Liver (tissue), 3 donors: Measurements from ENCODE around the gene CRTAP.

Source experiments
- EGR1 ChIP-seq, 2 donors: IDR thresholded peaks; 2 replicates each; pipeline ENCODE4 v1.6.1; 2016 to 2018; ENCODE audit warnings: antibody characterized with exemption in 2 of 2, low read depth in 2 of 2
- HNF4A ChIP-seq, 2 donors: conservative IDR thresholded peaks; 2 replicates each; pipeline ENCODE4 v1.6.1; 2016; ENCODE audit warnings: antibody characterized with exemption in 2 of 2, mild to moderate bottlenecking in 2 of 2
- RAD21 ChIP-seq, 2 donors: IDR thresholded peaks; 2 replicates each; pipeline ENCODE4 v1.6.1; 2016; ENCODE audit warnings: antibody characterized with exemption in 2 of 2, mild to moderate bottlenecking in 2 of 2
- RXRA ChIP-seq, 2 donors: IDR thresholded peaks; 2 replicates each; pipeline ENCODE4 v1.6.1; 2017 to 2018; ENCODE audit warnings: antibody characterized with exemption in 2 of 2, mild to moderate bottlenecking in 1 of 2
- TAF1 ChIP-seq: conservative IDR thresholded peaks from 2 replicates; pipeline ENCODE4 v1.6.1; 2016; ENCODE audit warnings: antibody characterized with exemption, mild to moderate bottlenecking
- TF ChIP-seq, protein P1 (sequence below): fragments of 150-350 bp; IDR thresholded peaks from 2 replicates; pipeline ENCODE4 v1.5.1; 2017; ENCODE audit warnings: improper control_type of control experiment, low read depth, low read length; ENCODE audit not compliant: missing input control
- TF ChIP-seq, protein P2 (sequence below): IDR thresholded peaks from 2 replicates; pipeline ENCODE4 v1.6.1; 2016; ENCODE audit warnings: antibody characterized with exemption, mild to moderate bottlenecking
- TF ChIP-seq, protein P3 (sequence below): IDR thresholded peaks from 2 replicates; pipeline ENCODE4 v1.6.1; 2016; ENCODE audit warnings: antibody characterized with exemption
- TF ChIP-seq, protein P4 (sequence below): IDR thresholded peaks from 2 replicates; pipeline ENCODE4 v1.6.1; 2016; ENCODE audit warnings: antibody characterized with exemption
- donor health status: healthy.
- donor health status: healthy.

DNA sequence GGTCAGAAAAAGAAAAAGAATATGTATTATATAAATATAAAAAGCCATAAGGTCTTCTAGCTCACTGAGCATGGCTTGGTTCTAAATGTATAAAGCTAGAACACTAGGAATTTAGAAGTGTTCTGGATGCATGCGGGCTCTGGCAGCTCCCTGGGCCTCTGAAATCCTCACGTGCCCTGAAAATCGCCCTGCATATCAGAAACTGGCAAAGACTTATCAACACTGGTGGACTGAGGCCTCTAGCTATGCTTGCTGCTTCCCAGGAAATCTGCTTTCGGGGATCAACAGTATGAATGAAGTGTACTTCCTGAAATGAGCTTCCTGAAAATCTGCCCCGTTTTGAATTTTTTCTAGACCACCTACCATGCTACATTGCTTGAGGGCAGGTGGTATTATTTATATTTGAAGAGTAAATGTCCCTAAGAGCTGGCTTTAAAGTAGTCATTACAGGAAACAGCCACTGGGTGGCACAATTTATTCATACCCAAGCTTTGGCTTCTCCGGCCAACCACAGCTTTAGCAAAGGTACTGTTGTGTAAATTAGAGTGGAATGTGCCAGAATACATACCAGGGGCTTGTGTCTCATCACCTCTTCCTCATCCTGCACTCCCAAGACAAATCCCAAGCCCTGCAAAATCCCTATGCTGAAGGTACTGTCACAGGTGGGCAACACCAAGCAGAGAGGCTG is 17.7 kb downstream of the CRTAP start:
- TF ChIP-seq, protein P1, sequence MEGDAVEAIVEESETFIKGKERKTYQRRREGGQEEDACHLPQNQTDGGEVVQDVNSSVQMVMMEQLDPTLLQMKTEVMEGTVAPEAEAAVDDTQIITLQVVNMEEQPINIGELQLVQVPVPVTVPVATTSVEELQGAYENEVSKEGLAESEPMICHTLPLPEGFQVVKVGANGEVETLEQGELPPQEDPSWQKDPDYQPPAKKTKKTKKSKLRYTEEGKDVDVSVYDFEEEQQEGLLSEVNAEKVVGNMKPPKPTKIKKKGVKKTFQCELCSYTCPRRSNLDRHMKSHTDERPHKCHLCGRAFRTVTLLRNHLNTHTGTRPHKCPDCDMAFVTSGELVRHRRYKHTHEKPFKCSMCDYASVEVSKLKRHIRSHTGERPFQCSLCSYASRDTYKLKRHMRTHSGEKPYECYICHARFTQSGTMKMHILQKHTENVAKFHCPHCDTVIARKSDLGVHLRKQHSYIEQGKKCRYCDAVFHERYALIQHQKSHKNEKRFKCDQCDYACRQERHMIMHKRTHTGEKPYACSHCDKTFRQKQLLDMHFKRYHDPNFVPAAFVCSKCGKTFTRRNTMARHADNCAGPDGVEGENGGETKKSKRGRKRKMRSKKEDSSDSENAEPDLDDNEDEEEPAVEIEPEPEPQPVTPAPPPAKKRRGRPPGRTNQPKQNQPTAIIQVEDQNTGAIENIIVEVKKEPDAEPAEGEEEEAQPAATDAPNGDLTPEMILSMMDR: peak; percentile 70
- TF ChIP-seq, protein P2, sequence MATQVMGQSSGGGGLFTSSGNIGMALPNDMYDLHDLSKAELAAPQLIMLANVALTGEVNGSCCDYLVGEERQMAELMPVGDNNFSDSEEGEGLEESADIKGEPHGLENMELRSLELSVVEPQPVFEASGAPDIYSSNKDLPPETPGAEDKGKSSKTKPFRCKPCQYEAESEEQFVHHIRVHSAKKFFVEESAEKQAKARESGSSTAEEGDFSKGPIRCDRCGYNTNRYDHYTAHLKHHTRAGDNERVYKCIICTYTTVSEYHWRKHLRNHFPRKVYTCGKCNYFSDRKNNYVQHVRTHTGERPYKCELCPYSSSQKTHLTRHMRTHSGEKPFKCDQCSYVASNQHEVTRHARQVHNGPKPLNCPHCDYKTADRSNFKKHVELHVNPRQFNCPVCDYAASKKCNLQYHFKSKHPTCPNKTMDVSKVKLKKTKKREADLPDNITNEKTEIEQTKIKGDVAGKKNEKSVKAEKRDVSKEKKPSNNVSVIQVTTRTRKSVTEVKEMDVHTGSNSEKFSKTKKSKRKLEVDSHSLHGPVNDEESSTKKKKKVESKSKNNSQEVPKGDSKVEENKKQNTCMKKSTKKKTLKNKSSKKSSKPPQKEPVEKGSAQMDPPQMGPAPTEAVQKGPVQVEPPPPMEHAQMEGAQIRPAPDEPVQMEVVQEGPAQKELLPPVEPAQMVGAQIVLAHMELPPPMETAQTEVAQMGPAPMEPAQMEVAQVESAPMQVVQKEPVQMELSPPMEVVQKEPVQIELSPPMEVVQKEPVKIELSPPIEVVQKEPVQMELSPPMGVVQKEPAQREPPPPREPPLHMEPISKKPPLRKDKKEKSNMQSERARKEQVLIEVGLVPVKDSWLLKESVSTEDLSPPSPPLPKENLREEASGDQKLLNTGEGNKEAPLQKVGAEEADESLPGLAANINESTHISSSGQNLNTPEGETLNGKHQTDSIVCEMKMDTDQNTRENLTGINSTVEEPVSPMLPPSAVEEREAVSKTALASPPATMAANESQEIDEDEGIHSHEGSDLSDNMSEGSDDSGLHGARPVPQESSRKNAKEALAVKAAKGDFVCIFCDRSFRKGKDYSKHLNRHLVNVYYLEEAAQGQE: no peak
- TF ChIP-seq, protein P3, sequence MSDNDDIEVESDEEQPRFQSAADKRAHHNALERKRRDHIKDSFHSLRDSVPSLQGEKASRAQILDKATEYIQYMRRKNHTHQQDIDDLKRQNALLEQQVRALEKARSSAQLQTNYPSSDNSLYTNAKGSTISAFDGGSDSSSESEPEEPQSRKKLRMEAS: no peak
- TF ChIP-seq TAF1 (no peak), RAD21 (IDR thresholded peaks at IDR 0.05) (peak; percentile 87 to 88), EGR1 (IDR thresholded peaks at IDR 0.05; ENCODE audit: low read depth in 2 of 2) (no peak), HNF4A (conservative IDR thresholded peaks at IDR 0.05) (no peak), RXRA (IDR thresholded peaks at IDR 0.05) (no peak)
- TF ChIP-seq, protein P4, sequence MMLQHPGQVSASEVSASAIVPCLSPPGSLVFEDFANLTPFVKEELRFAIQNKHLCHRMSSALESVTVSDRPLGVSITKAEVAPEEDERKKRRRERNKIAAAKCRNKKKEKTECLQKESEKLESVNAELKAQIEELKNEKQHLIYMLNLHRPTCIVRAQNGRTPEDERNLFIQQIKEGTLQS: no peak
